MCF 10A (cell line): ENCODE measurements around the gene PARP8. TPM values are rescaled to one million over a fixed set of nuclear protein-coding genes. Genes with fewer than 3 reads are reported as not detected.

Source experiments
- BruUV-seq: library from RNA; stranded (reverse); fragments of 400-500 nt; replicated peaks from 2 replicates; lab custom pipeline; 2021; lab: Mats Ljungman, UMichigan
- CTCF ChIA-PET: fragments of 300-600 bp; sonication (Branson Sonifier 250); formaldehyde crosslinking; extraction: SDS; loops from one replicate; lab custom pipeline; 2021; ENCODE audit warnings: antibody characterized with exemption, inconsistent platforms; lab: Yijun Ruan, JAX
- POLR2A ChIA-PET: fragments of 300-600, 350-650 bp; sonication (Branson Sonifier 250); formaldehyde crosslinking; extraction: SDS; loops from one replicate; lab custom pipeline; 2020; ENCODE audit warnings: antibody characterized with exemption, inconsistent platforms; lab: Yijun Ruan, JAX
- DNase-seq: peaks from one replicate; pipeline ENCODE4 v3.0.0-alpha.2; 2018; ENCODE audit not compliant: unreplicated experiment
- H3K27ac Mint-ChIP-seq: one replicate; pipeline ENCODE4 v1.8.0; 2022; ENCODE audit warnings: mild to moderate bottlenecking, low read depth, mixed read lengths; ENCODE audit not compliant: unreplicated experiment
- H3K27me3 Mint-ChIP-seq: one replicate; pipeline ENCODE4 v1.8.0; 2022; ENCODE audit warnings: mixed read lengths; ENCODE audit not compliant: insufficient read depth, unreplicated experiment
- H3K36me3 Mint-ChIP-seq: one replicate; pipeline ENCODE4 v1.8.0; 2022; ENCODE audit warnings: mild to moderate bottlenecking, moderate library complexity, mixed read lengths; ENCODE audit not compliant: insufficient read depth, unreplicated experiment
- H3K4me1 Mint-ChIP-seq: one replicate; pipeline ENCODE4 v1.8.0; 2022; ENCODE audit warnings: mixed read lengths; ENCODE audit not compliant: insufficient read depth, unreplicated experiment
- H3K4me3 Mint-ChIP-seq: one replicate; pipeline ENCODE4 v1.8.0; 2022; ENCODE audit warnings: mild to moderate bottlenecking, moderate library complexity, mixed read lengths; ENCODE audit not compliant: unreplicated experiment
- H3K9me3 Mint-ChIP-seq: one replicate; pipeline ENCODE4 v1.8.0; 2022; ENCODE audit warnings: mixed read lengths; ENCODE audit not compliant: unreplicated experiment
- CTCF ChIP-seq: fragments of 200-600 bp; IDR thresholded peaks from one replicate; pipeline ENCODE4 v1.8.0; 2022; ENCODE audit warnings: antibody characterized with exemption, mild to moderate bottlenecking; ENCODE audit not compliant: unreplicated experiment
- intact Hi-C: fragments of 100-400 bp; cut with micrococcal nuclease; formaldehyde crosslinking; loops from 2 replicates; pipeline ENCODE4 v1.14.1; 2022
- total RNA-seq: library from RNA; stranded (reverse); gene quantifications from 2 replicates; pipeline ENCODE4 v1.2.3, GENCODE V29; 2022

Gene PARP8
- total RNA-seq, 1 experiment from 2014 or later = 31.2 TPM

- H3K27ac Mint-ChIP-seq = no peak overlapping the region
- POLR2A ChIA-PET = interaction anchor here (0.7 kb wide), 1 partner anchor 642 kb away, joined by 3 read pairs; no protein-coding TSS in a partner anchor
- intact Hi-C loops = no loop called here
These were observed 188.6 kb downstream of the PARP8 start for GRCh38 chr5:50855001-50855400.

GRCh38 chr5:50856401-50857119 lies 190.1 kb downstream of the PARP8 start:
- intact Hi-C loops = no loop called here
- ChIA-PET CTCF (no interaction called here), POLR2A (no interaction called here)
- no peak for DNase-seq
- TF ChIP-seq CTCF = no peak
- Mint-ChIP-seq H3K4me3 (no peak overlapping the region), H3K4me1 (no peaks in the 10 kb centered on the region), H3K27ac (no peak overlapping the region), H3K27me3 (peaks cover 16% of the 10 kb centered on the region), H3K36me3 (no peaks in the 10 kb centered on the region), H3K9me3 (no peaks in the 10 kb centered on the region)
- BruUV-seq = no TSS peak

More at GRCh38 chr5:50855001-50855400, 188.6 kb downstream of the PARP8 start:
- Mint-ChIP-seq H3K27me3 (peaks cover 6% of the 10 kb centered on the region), H3K9me3 (no peaks in the 10 kb centered on the region), H3K4me3 (no peak overlapping the region), H3K36me3 (no peaks in the 10 kb centered on the region), H3K4me1 (no peaks in the 10 kb centered on the region)
- DNase-seq = no peak
- CTCF ChIA-PET = no interaction called here
- no peak for TF ChIP-seq CTCF
- no TSS peak for BruUV-seq

GRCh38 chr5:50863534-50864170 lies 197.2 kb downstream of the PARP8 start:
- TF ChIP-seq CTCF = no peak
- ChIA-PET POLR2A (no interaction called here), CTCF (no interaction called here)
- H3K27ac Mint-ChIP-seq = no peak overlapping the region
- H3K36me3 Mint-ChIP-seq = no peaks in the 10 kb centered on the region
- no peaks in the 10 kb centered on the region for H3K9me3 Mint-ChIP-seq
- peaks cover 48% of the 10 kb centered on the region for H3K27me3 Mint-ChIP-seq
- no TSS peak for BruUV-seq
- intact Hi-C loops = no loop called here
- no peaks in the 10 kb centered on the region for H3K4me1 Mint-ChIP-seq
- DNase-seq = no peak
- H3K4me3 Mint-ChIP-seq = no peak overlapping the region

DNA sequence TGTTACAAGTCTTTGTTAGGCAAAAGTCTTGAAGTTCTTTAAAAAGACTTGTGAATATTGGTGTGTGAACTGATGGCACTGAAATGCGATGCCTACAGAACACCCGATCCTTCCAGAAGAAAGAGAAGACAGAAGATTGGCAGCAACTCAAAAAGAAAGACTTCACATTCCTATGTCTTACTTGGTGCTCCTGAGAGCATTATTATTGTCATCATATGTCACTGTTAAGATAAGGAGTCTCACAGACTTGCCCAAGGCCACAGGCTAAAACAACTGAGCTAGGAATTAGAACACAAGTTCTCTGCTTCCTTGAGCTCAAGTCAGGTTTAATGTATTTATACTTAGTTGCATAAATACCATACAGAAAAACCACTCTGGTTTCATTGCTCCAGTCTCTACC lies 198.0 kb downstream of the PARP8 start:
- TF ChIP-seq CTCF = no peak
- ChIA-PET CTCF (no interaction called here), POLR2A (no interaction called here)
- Mint-ChIP-seq H3K27me3 (peaks cover 55% of the 10 kb centered on the region), H3K4me1 (no peaks in the 10 kb centered on the region), H3K36me3 (no peaks in the 10 kb centered on the region), H3K9me3 (no peaks in the 10 kb centered on the region), H3K4me3 (no peak overlapping the region), H3K27ac (no peak overlapping the region)
- intact Hi-C loops = no loop called here
- no TSS peak for BruUV-seq
- DNase-seq = no peak
